Measurements from ENCODE around the gene RPH3AL.

The RPH3AL gene

GRCh38 chr17:253091-253846 is 99.3 kb downstream of the RPH3AL start:
- no peak for ATAC-seq
- TF ChIP-seq PATZ1 (CRISPR knock-in tag; IDR thresholded peaks at IDR 0.05; ENCODE audit: borderline replicate concordance), result no peak
- no peak for TF ChIP-seq ZNF8 (CRISPR knock-in tag; IDR thresholded peaks at IDR 0.05)
- no peak for TF ChIP-seq BACH2 (CRISPR knock-in tag; IDR thresholded peaks at IDR 0.05; ENCODE audit: borderline replicate concordance)
- TF ChIP-seq ZFP30 (CRISPR knock-in tag; IDR thresholded peaks at IDR 0.05), result no peak
- TF ChIP-seq TSHZ2 (CRISPR knock-in tag; IDR thresholded peaks at IDR 0.05), result no peak
- no peak for TF ChIP-seq ZNF565 (CRISPR knock-in tag; conservative IDR thresholded peaks at IDR 0.05; ENCODE audit: low read depth)
- no peak for TF ChIP-seq SNAI2 (CRISPR knock-in tag; IDR thresholded peaks at IDR 0.05)
- TF ChIP-seq OSR1 (CRISPR knock-in tag; IDR thresholded peaks at IDR 0.05), result no peak
- no peak for TF ChIP-seq RARB (CRISPR knock-in tag; IDR thresholded peaks at IDR 0.05)
- TF ChIP-seq TCF4 (CRISPR knock-in tag; IDR thresholded peaks at IDR 0.05; ENCODE audit: borderline replicate concordance), result no peak
- TF ChIP-seq, protein P1, sequence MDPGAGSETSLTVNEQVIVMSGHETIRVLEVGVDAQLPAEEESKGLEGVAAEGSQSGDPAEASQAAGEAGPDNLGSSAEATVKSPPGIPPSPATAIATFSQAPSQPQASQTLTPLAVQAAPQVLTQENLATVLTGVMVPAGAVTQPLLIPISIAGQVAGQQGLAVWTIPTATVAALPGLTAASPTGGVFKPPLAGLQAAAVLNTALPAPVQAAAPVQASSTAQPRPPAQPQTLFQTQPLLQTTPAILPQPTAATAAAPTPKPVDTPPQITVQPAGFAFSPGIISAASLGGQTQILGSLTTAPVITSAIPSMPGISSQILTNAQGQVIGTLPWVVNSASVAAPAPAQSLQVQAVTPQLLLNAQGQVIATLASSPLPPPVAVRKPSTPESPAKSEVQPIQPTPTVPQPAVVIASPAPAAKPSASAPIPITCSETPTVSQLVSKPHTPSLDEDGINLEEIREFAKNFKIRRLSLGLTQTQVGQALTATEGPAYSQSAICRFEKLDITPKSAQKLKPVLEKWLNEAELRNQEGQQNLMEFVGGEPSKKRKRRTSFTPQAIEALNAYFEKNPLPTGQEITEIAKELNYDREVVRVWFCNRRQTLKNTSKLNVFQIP (CRISPR knock-in tag; IDR thresholded peaks at IDR 0.05; ENCODE audit: borderline replicate concordance, low read depth), result no peak
- TF ChIP-seq ISL1 (CRISPR knock-in tag; IDR thresholded peaks at IDR 0.05), result no peak
- no peak for TF ChIP-seq GLIS3 (CRISPR knock-in tag; IDR thresholded peaks at IDR 0.05)
- TF ChIP-seq, protein P2, sequence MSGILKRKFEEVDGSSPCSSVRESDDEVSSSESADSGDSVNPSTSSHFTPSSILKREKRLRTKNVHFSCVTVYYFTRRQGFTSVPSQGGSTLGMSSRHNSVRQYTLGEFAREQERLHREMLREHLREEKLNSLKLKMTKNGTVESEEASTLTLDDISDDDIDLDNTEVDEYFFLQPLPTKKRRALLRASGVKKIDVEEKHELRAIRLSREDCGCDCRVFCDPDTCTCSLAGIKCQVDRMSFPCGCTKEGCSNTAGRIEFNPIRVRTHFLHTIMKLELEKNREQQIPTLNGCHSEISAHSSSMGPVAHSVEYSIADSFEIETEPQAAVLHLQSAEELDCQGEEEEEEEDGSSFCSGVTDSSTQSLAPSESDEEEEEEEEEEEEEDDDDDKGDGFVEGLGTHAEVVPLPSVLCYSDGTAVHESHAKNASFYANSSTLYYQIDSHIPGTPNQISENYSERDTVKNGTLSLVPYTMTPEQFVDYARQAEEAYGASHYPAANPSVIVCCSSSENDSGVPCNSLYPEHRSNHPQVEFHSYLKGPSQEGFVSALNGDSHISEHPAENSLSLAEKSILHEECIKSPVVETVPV (CRISPR knock-in tag; IDR thresholded peaks at IDR 0.05), result no peak

GRCh38 chr17:252456-252855 is 100.2 kb downstream of the RPH3AL start:
- no peak for ATAC-seq
- TF ChIP-seq ZC3H10 (CRISPR knock-in tag; IDR thresholded peaks at IDR 0.05), result no peak
- TF ChIP-seq PATZ1 (CRISPR knock-in tag; IDR thresholded peaks at IDR 0.05; ENCODE audit: borderline replicate concordance), result no peak
- TF ChIP-seq, protein P3, sequence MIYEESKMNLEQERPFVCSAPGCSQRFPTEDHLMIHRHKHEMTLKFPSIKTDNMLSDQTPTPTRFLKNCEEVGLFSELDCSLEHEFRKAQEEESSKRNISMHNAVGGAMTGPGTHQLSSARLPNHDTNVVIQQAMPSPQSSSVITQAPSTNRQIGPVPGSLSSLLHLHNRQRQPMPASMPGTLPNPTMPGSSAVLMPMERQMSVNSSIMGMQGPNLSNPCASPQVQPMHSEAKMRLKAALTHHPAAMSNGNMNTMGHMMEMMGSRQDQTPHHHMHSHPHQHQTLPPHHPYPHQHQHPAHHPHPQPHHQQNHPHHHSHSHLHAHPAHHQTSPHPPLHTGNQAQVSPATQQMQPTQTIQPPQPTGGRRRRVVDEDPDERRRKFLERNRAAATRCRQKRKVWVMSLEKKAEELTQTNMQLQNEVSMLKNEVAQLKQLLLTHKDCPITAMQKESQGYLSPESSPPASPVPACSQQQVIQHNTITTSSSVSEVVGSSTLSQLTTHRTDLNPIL (CRISPR knock-in tag; IDR thresholded peaks at IDR 0.05; ENCODE audit: low read depth), result no peak
- no peak for TF ChIP-seq ESRRG (CRISPR knock-in tag; IDR thresholded peaks at IDR 0.05)
- TF ChIP-seq ZNF8 (CRISPR knock-in tag; IDR thresholded peaks at IDR 0.05), result no peak
- TF ChIP-seq OSR1 (CRISPR knock-in tag; IDR thresholded peaks at IDR 0.05), result no peak
- TF ChIP-seq, protein P1 (CRISPR knock-in tag; IDR thresholded peaks at IDR 0.05; ENCODE audit: borderline replicate concordance, low read depth), result no peak
- no peak for TF ChIP-seq ARNTL (CRISPR knock-in tag; IDR thresholded peaks at IDR 0.05; ENCODE audit: borderline replicate concordance, low read depth)
- no peak for TF ChIP-seq ZFP30 (CRISPR knock-in tag; IDR thresholded peaks at IDR 0.05)
- TF ChIP-seq BACH2 (CRISPR knock-in tag; IDR thresholded peaks at IDR 0.05; ENCODE audit: borderline replicate concordance), result no peak
- no peak for TF ChIP-seq SNAI2 (CRISPR knock-in tag; IDR thresholded peaks at IDR 0.05)
- TF ChIP-seq ISL1 (CRISPR knock-in tag; IDR thresholded peaks at IDR 0.05), result no peak
- TF ChIP-seq TSHZ2 (CRISPR knock-in tag; IDR thresholded peaks at IDR 0.05), result no peak
- TF ChIP-seq ZNF70 (CRISPR knock-in tag; IDR thresholded peaks at IDR 0.05), result no peak
- no peak for TF ChIP-seq CSDC2 (CRISPR knock-in tag; IDR thresholded peaks at IDR 0.05)
- TF ChIP-seq, protein P2 (CRISPR knock-in tag; IDR thresholded peaks at IDR 0.05), result no peak
